HCT116 (cell line): ENCODE data around the gene SLC2A2. TPM values are rescaled to one million over a fixed set of nuclear protein-coding genes. Genes with fewer than 3 reads are reported as not detected.

Source experiments
- ATAC-seq: fragments of 200-7000 bp; cut with Tn5 transposase; 2 replicates; pipeline ENCODE4 v1.9.1; 2020; ENCODE audit warnings: mild to moderate bottlenecking, moderate library complexity
- BruUV-seq: library from RNA; stranded (reverse); fragments of 400-500 nt; replicated peaks from 2 replicates; lab custom pipeline; 2021; lab: Mats Ljungman, UMichigan
- CTCF ChIA-PET: fragments of 300-600 bp; sonication (Branson Sonifier 250); formaldehyde crosslinking; loops from one replicate; lab custom pipeline; 2021; ENCODE audit warnings: antibody characterized with exemption; lab: Charles Lee
- POLR2A ChIA-PET: fragments of 300-600, 350-600 bp; sonication (Branson Sonifier 250); formaldehyde crosslinking; loops from one replicate; lab custom pipeline; 2021; ENCODE audit warnings: antibody characterized with exemption; lab: Charles Lee
- RAD21 ChIA-PET, 2 experiments: fragments of 300-600 bp; sonication (Branson Sonifier 250); formaldehyde crosslinking; loops; one replicate each; lab custom pipeline; 2023; ENCODE audit warnings: low total read pairs in 2 of 2; ENCODE audit not compliant: uncharacterized antibody in 2 of 2, unreplicated experiment in 2 of 2, low non-redundant PET in 1 of 2; lab: Charles Lee
- DNase-seq: peaks from one replicate; pipeline ENCODE4 v3.0.0-alpha.2; 2010; ENCODE audit warnings: low read depth, low spot score
- H2AFZ ChIP-seq: fragments of 200-600 bp; shearing (Covaris generic), sonication (generic); 2 replicates; pipeline ENCODE4 v1.6.1; 2017; ENCODE audit warnings: low read depth, mixed run types, mixed read lengths, antibody characterized with exemption, low read length; ENCODE audit not compliant: poor library complexity, severe bottlenecking
- H3K27ac ChIP-seq: 2 replicates; pipeline ENCODE4 v1.5.1; 2012; ENCODE audit warnings: low read depth, low read length
- H3K27me3 ChIP-seq: fragments of 200-600 bp; sonication (generic); 2 replicates; pipeline ENCODE4 v1.6.1; 2016; ENCODE audit warnings: mixed run types, low read length, mixed read lengths; ENCODE audit not compliant: insufficient read depth
- H3K36me3 ChIP-seq, 2 experiments: fragments of 200-500 bp in 1 of 2; fragments of 200-600 bp in 1 of 2; sonication (Bioruptor generic) in 1 of 2; sonication (generic) in 1 of 2; 2 replicates each; pipeline versions ENCODE4 v1.5.1 to v1.6.1; 2014 to 2016; ENCODE audit warnings: low read length in 2 of 2, inconsistent platforms in 1 of 2, mixed read lengths in 1 of 2, mixed run types in 1 of 2; ENCODE audit not compliant: insufficient read depth in 2 of 2, control insufficient read depth in 1 of 2
- H3K4me1 ChIP-seq, 2 experiments: fragments of 200-600 bp in 1 of 2; sonication (generic) in 1 of 2; 2 replicates each; pipeline versions ENCODE4 v1.5.1 to v1.6.1; 2012 to 2017; ENCODE audit warnings: low read length in 2 of 2, inconsistent platforms in 1 of 2, mild to moderate bottlenecking in 1 of 2, mixed read lengths in 1 of 2, mixed run types in 1 of 2, moderate library complexity in 1 of 2; ENCODE audit not compliant: insufficient read depth in 2 of 2, control insufficient read depth in 1 of 2
- H3K4me2 ChIP-seq: fragments of 200-600 bp; sonication (generic); 2 replicates; pipeline ENCODE4 v1.6.1; 2017; ENCODE audit warnings: mixed run types, low read length, mixed read lengths
- H3K4me3 ChIP-seq, 2 experiments: fragments of 200-600 bp in 1 of 2; sonication (generic) in 1 of 2; replicated peaks in 1 of 2; 2 replicates each; pipeline ENCODE4 v1.5.1; 2011 to 2016; ENCODE audit warnings: low read length in 2 of 2, control low read depth in 1 of 2, low read depth in 1 of 2, mild to moderate bottlenecking in 1 of 2, mixed read lengths in 1 of 2, mixed run types in 1 of 2
- H3K79me2 ChIP-seq: fragments of 200-600 bp; sonication (generic); 2 replicates; pipeline ENCODE4 v1.6.1; 2017; ENCODE audit warnings: mild to moderate bottlenecking, mixed run types, low read length, moderate library complexity, mixed read lengths; ENCODE audit not compliant: insufficient read depth
- H3K9ac ChIP-seq: fragments of 200-600 bp; sonication (generic); 2 replicates; pipeline ENCODE4 v1.6.1; 2016; ENCODE audit warnings: low read length, mixed read lengths
- H3K9me2 ChIP-seq: fragments of 200-600 bp; sonication (generic), shearing (Covaris generic); 2 replicates; pipeline ENCODE4 v1.6.1; 2017; ENCODE audit warnings: mixed run types, mild to moderate bottlenecking, moderate library complexity; ENCODE audit not compliant: insufficient read depth
- H3K9me3 ChIP-seq, 2 experiments: fragments of 200-500 bp in 1 of 2; fragments of 200-600 bp in 1 of 2; sonication (Bioruptor generic) in 1 of 2; sonication (generic) in 1 of 2; 2 replicates each; pipeline ENCODE4 v1.6.1; 2014 to 2017; ENCODE audit warnings: low read length in 2 of 2, mixed read lengths in 2 of 2, inconsistent platforms in 1 of 2, low read depth in 1 of 2, mild to moderate bottlenecking in 1 of 2, mixed run types in 1 of 2, moderate library complexity in 1 of 2; ENCODE audit not compliant: control insufficient read depth in 1 of 2, insufficient read depth in 1 of 2
- H4K20me1 ChIP-seq: fragments of 200-600 bp; sonication (generic), shearing (Covaris generic); 2 replicates; pipeline ENCODE4 v1.6.1; 2017; ENCODE audit warnings: mixed run types, mild to moderate bottlenecking, moderate library complexity; ENCODE audit not compliant: insufficient read depth
- CEBPB ChIP-seq: IDR thresholded peaks from 2 replicates; pipeline ENCODE4 v1.6.1; 2012; ENCODE audit warnings: low read depth
- CTCF ChIP-seq, 3 experiments: fragments of 200-600 bp in 1 of 3; sonication (generic) in 1 of 3; IDR thresholded peaks in 2 of 3; conservative IDR thresholded peaks in 1 of 3; 2 replicates each; pipeline ENCODE4 v1.5.1; 2012 to 2017; ENCODE audit warnings: low read depth in 2 of 3, low read length in 2 of 3, antibody characterized with exemption in 1 of 3, borderline replicate concordance in 1 of 3, control low read depth in 1 of 3, mild to moderate bottlenecking in 1 of 3, mixed read lengths in 1 of 3, mixed run types in 1 of 3, moderate library complexity in 1 of 3; ENCODE audit not compliant: insufficient read depth in 1 of 3
- EGR1 ChIP-seq: IDR thresholded peaks from 2 replicates; pipeline ENCODE4 v1.6.1; 2012; ENCODE audit warnings: low read depth
- ELF1 ChIP-seq: IDR thresholded peaks from 2 replicates; pipeline ENCODE4 v1.6.1; 2012; ENCODE audit warnings: low read depth, borderline replicate concordance
- EZH2 ChIP-seq: fragments of 200-600 bp; sonication (generic); IDR thresholded peaks from 2 replicates; pipeline ENCODE4 v1.6.1; 2017; ENCODE audit warnings: antibody characterized with exemption, mixed run types
- EZH2phosphoT487 ChIP-seq: fragments of 200-600 bp; IDR thresholded peaks from 2 replicates; pipeline ENCODE4 v1.6.1; 2018; ENCODE audit warnings: antibody characterized with exemption, borderline replicate concordance
- FOSL1 ChIP-seq: IDR thresholded peaks from 2 replicates; pipeline ENCODE4 v1.6.1; 2012; ENCODE audit warnings: low read depth
- POLR2AphosphoS5 ChIP-seq: IDR thresholded peaks from 2 replicates; pipeline ENCODE4 v1.6.1; 2011; ENCODE audit warnings: mild to moderate bottlenecking, low read depth, low read length, moderate library complexity
- RAD21 ChIP-seq: IDR thresholded peaks from 2 replicates; pipeline ENCODE4 v1.6.1; 2012; ENCODE audit warnings: low read depth, mild to moderate bottlenecking
- REST ChIP-seq: IDR thresholded peaks from 2 replicates; pipeline ENCODE4 v1.6.1; 2012; ENCODE audit warnings: low read depth
- SIN3A ChIP-seq: IDR thresholded peaks from 2 replicates; pipeline ENCODE4 v1.6.1; 2012; ENCODE audit warnings: low read depth
- SP1 ChIP-seq: IDR thresholded peaks from 2 replicates; pipeline ENCODE4 v1.6.1; 2012; ENCODE audit warnings: low read depth
- SRF ChIP-seq: IDR thresholded peaks from 2 replicates; pipeline ENCODE4 v1.6.1; 2012; ENCODE audit warnings: low read depth
- ZBTB33 ChIP-seq: IDR thresholded peaks from 2 replicates; pipeline ENCODE4 v1.6.1; 2011; ENCODE audit warnings: mild to moderate bottlenecking, low read length, moderate library complexity; ENCODE audit not compliant: insufficient replicate concordance; ENCODE audit errors: extremely low read depth
- ZNF274 ChIP-seq: fragments of 200-500 bp; sonication (Bioruptor generic); IDR thresholded peaks from 2 replicates; pipeline ENCODE4 v1.6.1; 2014; ENCODE audit warnings: mild to moderate bottlenecking, low read depth, low read length, inconsistent platforms
- intact Hi-C: fragments of 100-400 bp; cut with micrococcal nuclease; formaldehyde crosslinking; loops from 2 replicates; pipeline ENCODE4 v1.10.0; 2022
- total RNA-seq: library from RNA; stranded (reverse); gene quantifications from one replicate; pipeline ENCODE4 v1.2.1, GENCODE V29; 2021; ENCODE audit not compliant: unreplicated experiment

SLC2A2 gene
- total RNA-seq, 1 experiment from 2014 or later = not detected

- H3K27ac ChIP-seq = no peak overlapping the region
- TF ChIP-seq ZNF274 (no peak), CTCF (IDR thresholded peaks at IDR 0.05 in 2 of 3, conservative IDR thresholded peaks at IDR 0.05 in 1 of 3; ENCODE audit: borderline replicate concordance in 1 of 3, insufficient read depth in 1 of 3, low read depth in 2 of 3, low read length in 2 of 3) (no peak), SRF (no peak), REST (no peak), ELF1 (no peak), FOSL1 (no peak), POLR2AphosphoS5 (no peak), RAD21 (no peak), EZH2 (no peak), EZH2phosphoT487 (no peak), EGR1 (no peak), SP1 (no peak), ZBTB33 (no peak), CEBPB (no peak), SIN3A (no peak)
- TF ChIP-seq, all 23 proteins: peak for 0
- CTCF ChIA-PET = no interaction called here
- ATAC-seq (no peak), DNase-seq (no peak)
- POLR2A ChIA-PET = no interaction called here
- Histone ChIP-seq H3K4me1 (no peaks in the 10 kb centered on the region), H2AFZ (no peak overlapping the region), H4K20me1 (no peaks in the 10 kb centered on the region), H3K79me2 (no peaks in the 10 kb centered on the region), H3K27me3 (no peaks in the 10 kb centered on the region), H3K9me3 (no peaks in the 10 kb centered on the region), H3K4me3 (no peak overlapping the region), H3K4me2 (no peak overlapping the region), H3K36me3 (no peaks in the 10 kb centered on the region), H3K9ac (no peak overlapping the region), H3K9me2 (no peaks in the 10 kb centered on the region)
- BruUV-seq = no TSS peak
- intact Hi-C loops = no loop called here
- RAD21 ChIA-PET = no interaction called here
Measured at GRCh38 chr3:171028025-171028778, 1.7 kb upstream of the SLC2A2 start.
